GM19397 (cell line): Measurements from ENCODE around the gene BABAM2.
"Not testable (repeated sequence)": the region's sequence is repeated elsewhere in the genome, so short reads cannot be mapped to it uniquely, and the experiment has no call there.

Experiments
- ATAC-seq: cut with Tn5 transposase; IDR thresholded peaks from one replicate; pipeline ENCODE4 v1.9.1; 2021; ENCODE audit warnings: mild to moderate bottlenecking, moderate library complexity; ENCODE audit not compliant: unreplicated experiment

BABAM2 gene

DNA sequence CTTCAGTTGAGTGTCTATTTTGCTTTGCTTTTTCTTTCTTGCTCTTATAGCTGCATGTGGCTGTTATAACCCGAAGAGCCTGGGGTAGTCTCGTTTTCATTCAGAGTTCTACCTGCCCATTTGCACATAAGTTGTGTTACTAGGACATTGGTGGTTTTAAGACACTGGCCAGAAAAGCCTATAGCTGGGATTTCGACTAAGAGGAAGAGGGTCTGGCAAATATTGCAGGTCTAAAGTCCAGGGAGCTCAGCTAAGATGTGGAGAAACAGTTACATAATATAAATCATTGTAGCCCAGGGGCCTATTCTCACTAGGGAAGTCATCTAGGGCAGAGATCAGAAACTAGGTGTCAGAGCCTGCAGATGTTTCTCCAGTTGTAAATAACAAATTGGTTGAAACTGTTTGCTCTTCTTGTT, 120.8 kb downstream of the BABAM2 start:
- no peak for ATAC-seq

DNA sequence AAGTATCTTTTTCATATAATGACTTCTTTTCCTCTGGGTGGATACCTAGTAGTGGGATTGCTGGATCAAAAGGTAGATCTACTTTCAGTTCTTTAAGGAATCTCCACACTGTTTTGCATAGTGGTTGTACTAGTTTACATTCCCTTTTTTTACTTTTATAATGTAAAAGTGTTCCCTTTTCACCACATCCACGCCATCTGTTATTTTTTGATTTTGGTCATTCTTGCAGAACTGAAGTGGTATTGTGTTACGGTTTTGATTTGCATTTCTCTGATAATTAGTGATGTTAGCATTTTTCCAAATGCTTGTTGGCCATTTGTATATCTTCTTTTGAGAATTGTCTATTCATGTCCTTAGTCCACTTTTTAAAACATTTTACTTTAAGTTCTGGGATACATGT, 127.9 kb downstream of the BABAM2 start:
- not testable (repeated sequence) for ATAC-seq

DNA sequence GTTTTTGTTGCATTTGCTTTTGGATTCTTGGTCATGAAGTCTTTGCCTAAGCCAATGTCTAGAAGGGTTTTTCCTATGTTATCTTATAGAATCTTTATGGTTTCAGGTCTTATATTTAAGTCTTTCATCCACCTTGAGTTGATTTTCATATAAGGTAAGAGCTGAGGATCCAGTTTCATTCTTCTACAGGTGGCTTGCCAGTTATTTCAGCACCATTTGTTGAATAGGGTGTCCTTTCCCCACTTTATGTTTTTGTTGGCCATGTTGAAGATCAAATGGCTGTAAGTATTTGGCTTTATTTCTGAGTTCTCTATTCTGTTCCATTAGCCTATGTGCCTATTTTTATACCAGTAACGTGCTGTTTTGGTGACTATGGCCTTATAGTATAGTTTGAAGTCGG, 129.0 kb downstream of the BABAM2 start:
- ATAC-seq: not testable (repeated sequence)

DNA sequence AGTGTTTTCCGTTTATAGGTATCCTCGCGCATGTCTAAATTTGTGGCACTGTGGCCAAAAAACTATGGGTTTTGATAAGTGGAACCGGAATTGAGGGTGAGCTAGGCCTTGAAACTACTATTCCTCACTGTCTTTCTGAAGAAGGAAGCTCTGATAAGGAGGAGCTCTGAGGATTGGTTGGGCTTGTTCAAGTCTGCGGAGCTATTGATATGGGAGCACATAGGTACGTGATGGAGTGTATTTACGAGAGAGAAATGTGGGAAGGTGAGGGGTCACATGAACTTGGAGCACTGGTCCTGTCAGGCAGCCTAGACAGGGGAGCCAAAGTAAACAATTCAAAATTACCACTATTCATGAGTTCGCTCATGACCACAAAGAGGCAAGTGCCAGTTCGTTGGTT, 131.4 kb downstream of the BABAM2 start:
- no peak for ATAC-seq

DNA sequence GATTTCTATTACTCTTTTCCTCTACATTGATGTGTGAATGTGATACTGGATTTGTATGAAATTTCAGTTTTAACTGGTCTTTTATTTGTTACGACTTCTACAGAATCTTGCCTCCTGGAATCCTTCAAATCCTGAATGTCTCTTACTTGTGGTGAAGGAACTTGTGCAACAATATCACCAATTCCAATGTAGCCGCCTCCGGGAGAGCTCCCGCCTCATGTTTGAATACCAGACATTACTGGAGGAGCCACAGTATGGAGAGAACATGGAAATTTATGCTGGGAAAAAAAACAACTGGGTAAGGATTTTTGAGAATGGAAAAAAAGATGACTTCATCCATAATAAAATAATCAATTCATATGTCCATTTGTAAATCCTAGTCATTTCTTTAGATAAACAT, 134.6 kb downstream of the BABAM2 start:
- no peak for ATAC-seq

DNA sequence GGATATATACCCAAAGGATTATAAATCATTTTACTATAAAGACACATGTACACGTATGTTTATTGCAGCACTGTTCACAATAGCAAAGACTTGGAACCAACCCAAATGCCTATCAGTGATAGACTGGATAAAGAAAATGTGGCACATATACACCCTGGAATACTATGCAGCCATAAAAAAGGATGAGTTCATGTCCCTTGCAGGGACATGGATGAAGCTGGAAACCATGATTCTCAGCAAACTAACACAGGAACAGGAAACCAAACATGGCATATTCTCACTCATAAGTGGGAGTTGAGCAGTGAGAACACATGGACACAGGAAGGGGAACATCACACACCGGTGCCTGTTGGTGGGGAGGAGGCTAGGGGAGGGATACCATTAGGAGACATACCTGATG, 135.7 kb downstream of the BABAM2 start:
- not testable (repeated sequence) for ATAC-seq

DNA sequence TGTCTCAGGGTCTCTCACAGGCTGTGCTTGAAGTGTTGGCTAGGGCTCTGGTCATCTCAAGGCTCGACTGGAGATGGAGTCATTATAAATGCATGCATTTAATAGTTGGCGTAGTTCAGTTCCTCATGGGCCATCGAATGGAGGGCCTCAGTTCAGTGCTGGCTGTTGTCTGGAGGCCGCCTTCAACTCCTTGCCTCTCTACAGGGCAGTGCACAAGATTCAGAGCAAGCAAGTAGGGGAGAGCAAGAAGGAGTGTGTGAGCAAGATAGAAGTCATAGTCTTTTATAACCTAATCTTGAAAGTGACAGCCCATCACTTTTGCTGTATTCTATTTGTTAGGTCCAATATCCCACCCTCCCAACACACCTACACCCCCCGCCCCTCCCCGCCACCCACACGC, 137.5 kb downstream of the BABAM2 start:
- ATAC-seq: no peak

DNA sequence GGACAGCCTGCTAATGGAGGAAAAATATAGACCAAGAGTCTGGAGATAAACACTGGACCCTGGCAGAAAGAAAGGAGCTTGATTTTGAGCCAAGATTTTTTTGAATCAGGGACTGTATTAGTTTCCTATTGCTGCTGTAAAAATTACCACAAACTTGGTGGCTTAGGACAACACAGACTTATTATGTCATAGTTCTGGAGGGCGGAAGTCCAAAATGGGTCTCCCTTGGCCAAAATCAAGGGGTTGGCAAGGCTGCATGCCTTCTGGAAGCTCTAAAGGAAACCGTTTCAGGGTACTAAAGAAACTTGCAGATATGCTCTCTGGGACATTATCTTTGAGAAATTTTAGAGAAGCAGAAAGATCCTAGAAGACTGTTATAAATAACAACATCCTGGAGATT, 140.1 kb downstream of the BABAM2 start:
- no peak for ATAC-seq

DNA sequence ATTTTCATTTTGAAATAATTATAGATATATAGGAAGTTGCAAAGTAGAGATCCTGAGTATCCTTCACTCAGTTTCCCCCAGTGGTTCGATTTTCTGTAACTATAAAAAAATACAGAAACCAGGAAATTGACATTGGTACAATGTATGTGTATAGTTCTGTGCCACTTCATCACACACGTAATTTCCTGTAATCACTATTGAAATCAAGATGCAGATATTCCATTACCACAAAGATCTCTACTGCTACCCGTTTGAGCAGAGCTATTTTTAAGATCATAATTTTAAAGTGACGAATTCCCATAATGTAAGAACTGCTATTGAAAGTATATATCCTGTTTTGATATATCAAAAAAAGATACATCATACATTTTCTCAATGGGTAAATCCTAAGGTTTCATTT, 142.3 kb downstream of the BABAM2 start:
- ATAC-seq: no peak

DNA sequence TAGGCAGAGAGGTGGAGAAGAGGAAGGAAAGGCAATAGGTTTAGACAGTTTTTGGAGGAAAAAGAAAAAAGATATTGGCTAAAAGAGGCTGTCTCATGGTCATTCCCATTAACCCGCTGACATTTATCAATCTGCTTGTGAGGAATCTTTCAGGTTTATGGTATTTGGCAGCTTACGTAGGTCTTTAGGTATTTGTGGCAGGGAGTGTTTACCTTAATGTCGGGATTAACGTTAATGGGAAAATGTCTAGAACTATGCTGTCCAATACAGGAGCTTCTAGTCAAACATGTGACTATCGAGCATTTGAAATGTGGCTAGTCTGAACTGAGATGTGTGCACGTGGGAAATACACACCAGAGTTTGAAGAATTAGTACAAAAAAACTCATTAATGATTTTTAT, 144.2 kb downstream of the BABAM2 start:
- ATAC-seq: no peak

DNA sequence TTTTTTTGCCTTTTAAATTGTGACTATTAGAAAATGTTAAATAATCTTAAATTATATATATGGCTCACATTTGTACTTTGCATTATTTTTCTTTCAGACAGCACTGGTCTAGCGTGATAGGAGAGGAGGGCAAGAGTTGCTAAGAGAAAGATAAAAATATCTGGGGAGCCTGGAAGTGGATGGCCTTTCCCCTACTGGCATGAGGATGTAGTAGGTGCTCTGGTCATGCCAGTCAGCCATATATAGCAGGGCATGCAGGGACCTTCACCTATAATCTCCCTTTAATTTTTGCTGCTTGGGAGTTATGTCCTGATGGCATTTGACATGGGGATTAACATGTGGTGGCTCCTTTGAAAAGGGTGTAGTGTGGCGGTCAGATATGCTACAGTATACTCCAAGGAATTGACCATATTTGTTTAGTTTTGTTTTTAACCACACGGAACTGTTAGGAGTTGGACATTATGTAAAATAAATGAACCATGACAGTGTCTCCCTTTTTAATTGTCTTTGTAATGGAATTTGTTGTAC, 144.7 kb downstream of the BABAM2 start:
- ATAC-seq: no peak

DNA sequence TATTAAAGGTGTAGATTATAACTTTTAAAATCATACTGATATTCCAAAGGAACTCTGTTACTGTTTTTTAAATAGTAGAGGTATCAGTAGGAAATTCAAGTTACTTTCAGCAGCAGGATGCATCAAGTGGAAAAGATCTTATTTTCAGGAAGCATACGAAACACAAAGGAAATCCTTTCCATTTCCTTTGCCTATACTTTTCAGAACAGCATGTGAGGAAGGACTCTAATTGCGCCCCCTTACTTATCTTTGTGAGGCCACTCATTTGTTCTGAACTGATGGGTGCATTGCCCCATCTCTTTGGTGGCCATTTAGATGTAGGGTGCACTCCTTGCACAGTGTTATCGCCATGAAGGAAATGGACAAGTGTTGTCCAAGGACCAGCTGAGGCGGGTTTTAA, 145.3 kb downstream of the BABAM2 start:
- no peak for ATAC-seq

DNA sequence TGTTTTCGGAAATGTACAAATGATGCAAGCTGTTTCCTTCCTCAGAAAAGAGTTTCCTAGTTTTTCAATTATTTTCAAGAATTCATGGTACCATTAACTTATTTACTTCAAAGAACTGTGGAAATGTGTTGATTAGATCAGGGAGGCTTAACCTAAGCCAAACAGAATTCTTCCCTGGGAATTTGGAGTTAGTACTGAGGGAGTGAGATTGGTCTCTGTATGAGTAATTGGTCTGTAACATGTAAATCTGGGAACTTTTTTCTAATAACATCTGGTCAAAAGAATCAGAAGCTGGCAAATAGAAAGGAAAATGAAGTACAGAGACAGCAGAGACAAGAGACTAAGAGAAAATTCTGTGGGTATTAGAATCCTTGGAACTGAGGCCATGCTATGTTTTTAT, 145.8 kb downstream of the BABAM2 start:
- ATAC-seq: no peak

DNA sequence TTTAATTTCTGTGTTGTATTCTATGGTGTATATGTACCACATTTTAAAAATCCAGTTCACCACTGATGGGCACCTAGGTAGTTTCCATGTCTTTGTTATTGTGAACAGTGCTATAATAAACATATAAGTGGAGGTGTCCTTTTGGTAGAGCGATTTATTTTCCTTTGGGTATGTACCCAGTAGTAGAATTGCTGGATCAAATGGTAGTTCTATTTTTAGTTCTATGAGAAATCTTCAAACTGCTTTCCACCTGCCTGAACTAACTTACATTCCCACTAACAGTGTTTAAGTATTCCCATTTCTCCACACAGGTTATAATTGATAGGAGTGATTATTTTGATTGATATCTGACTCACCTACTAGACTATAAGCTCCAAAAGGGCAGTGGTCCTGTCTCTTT, 148.2 kb downstream of the BABAM2 start:
- ATAC-seq: no peak

DNA sequence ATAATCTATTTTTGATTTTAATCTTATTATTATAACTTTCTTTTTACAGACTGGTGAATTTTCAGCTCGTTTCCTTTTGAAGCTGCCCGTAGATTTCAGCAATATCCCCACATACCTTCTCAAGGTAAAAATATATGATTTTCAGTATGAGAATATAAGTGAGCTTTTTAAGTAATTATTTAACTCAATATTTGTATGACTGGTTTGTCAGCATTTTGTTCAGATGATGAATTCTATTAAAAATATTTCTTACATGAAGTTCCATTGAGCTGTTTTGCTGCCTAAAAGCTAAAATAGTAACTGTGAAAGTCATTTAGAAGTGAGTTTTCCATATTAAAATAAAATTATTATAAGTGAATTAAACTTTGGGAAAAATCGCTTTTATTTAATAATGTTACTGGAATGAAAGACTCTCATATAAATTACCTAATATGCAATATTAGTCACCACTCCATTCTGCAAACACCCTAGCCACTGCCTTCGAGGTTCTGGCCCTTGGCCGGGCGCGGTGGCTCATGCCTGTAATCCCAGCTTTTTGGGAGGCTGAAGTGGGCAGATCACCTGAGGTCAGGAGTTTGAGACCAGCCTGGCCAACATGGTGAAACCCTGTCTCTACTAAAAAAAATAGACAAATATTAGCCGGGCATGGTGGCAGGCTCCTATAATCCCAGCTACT, 155.3 kb downstream of the BABAM2 start:
- no peak for ATAC-seq

DNA sequence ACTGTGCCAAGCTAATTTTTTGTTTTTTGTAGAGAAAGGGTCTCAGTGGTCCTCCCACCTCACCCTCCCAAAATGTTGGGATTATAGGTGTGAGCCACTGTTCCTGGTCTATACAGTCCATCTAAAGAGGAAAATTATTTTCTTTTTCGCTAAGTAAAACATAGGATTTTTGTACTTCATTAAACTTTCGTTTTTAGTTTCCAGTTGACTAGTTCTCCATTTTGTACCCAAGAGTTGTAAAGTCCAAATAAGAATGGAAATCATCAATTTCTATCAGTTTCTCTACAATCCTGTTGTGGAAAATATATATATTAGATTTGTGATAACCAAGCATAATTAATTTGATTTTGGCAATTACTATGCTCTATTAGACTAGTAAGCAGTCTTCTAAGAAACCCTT, 156.4 kb downstream of the BABAM2 start:
- no peak for ATAC-seq

DNA sequence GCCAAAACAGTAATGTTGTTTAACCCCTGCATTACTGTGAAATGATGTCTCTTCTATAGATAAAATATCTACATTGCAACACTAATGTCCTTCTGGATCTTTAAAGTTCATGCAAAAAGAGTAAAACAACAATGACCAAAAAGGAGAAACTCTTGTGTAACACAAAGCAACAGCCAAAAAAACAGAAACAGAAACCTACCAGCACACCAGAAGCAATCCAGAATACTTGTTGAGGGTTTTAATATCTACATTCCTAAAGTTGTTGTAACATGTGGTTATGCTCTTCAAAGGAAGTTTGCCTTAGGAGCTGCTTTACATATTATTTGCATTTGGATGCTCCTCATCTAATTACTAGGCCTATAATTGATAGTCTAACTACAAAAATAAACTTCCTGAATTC, 157.2 kb downstream of the BABAM2 start:
- no peak for ATAC-seq

DNA sequence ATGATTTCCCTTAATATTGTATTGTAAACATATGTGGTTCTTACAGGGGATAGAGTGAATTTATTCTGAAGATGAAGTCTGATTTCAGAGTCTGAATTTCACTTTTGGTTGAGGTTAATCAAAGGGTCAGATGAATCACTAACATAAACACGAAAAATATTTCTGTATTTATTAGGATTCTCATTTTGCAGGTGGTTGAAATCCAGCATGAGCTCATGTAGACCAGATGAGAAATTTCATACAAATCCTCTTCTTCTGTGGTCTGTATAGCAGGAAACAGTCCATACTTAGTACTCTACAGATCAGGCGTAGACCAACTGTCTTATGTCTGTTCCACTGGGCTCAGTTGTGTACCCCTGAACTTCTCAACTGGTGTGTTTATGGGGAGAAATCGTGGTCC, 157.8 kb downstream of the BABAM2 start:
- ATAC-seq: no peak

DNA sequence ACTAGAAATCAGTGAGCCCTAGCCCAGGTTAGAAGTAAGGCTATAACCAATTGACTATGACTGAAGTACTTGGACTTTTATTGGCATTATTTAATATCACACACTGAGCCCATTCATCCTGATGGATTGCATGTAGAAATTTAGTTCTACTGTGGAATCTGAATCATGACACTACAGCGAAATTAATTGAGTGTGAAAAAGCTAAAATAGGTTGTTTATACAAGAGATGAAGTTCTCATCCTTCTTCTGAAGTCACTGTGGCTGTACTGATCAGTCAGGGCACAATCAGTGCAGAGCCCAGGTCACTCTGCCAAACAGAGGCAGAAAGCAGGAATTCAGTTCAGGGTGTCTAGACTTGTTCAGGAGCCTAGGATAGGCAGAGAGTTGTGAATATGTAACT, 158.9 kb downstream of the BABAM2 start:
- no peak for ATAC-seq

DNA sequence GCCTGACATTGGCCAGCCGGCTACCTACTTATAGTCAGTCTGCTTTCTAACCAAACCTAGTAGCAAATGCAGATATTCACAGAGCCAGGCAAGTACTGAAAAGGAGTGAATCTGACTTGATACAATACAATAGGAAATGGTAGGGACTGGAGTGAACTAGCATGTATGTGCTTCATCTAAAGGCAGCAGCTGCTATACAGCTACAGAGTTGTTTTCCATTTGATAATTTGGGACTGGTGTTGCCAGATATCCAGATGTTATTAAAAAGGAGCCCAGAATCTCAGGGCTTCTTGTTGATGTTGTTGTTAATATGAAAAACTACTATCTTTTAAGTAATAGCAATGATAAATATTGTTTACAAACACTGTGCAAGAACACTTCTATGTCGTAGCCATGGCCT, 159.4 kb downstream of the BABAM2 start:
- ATAC-seq: no peak

DNA sequence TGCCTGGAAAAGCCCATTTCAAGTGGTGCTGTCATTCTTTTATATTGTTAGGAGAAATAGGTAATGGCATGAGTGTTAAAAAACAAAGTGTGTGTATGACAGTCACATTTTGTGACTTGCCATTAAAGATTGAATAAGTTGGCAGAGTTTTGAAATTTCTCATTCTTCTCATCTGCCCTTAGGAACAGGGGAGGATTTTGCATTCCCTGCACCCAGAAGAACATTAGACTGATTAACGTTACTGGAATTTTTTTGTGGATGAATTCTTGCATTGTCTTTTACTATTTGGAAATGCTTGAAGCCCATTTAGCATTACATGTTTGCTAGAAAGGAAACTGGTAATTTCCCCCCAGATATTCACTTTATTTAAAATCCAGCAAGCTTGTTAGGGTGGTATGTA, 162.2 kb downstream of the BABAM2 start:
- ATAC-seq: no peak

DNA sequence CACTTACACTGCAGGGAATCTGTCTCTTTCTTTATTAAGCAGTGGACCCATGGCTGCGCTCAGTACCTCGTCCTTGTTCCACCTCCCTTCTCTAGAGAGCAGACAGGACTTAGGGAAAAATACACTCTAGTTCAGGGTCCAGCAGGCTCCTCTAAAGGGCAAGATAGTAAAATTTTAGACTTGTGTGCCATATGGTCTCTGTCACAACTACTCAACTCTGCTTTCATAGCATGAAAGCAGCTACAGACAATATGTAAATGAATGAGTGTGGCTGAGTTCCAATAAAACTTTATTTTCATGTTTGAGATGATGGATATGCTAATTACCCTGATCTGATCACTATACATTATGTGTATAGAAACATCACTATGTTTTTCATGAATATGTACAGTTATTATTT, 163.1 kb downstream of the BABAM2 start:
- no peak for ATAC-seq

DNA sequence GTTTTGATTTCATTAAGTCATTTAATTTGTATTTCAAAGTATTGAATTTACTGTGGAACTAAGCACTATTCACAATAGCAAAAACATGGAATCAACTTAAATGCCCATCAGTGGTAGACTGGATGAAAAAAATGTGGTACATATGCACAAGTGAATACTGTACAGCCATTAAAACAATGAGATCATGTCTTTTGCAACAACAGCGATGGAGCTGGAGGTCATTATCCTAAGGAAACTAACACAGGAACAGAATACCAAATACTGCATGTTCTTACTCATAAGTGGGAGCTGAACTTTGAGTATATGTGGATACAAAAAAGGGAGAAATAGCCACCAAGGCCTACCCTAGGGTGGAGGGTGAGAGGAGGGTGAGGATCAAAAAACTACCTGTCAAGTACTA, 164.4 kb downstream of the BABAM2 start:
- no peak for ATAC-seq
